ENCODE measurements around the gene SERPINF2. TPM values are rescaled to one million over a fixed set of nuclear protein-coding genes. Genes with fewer than 3 reads are reported as not detected.

The SERPINF2 gene
- total and polyA plus RNA-seq, 3 experiments from 2014 or later, result 0.13 to 0.33 TPM; not detected in 1

DNA sequence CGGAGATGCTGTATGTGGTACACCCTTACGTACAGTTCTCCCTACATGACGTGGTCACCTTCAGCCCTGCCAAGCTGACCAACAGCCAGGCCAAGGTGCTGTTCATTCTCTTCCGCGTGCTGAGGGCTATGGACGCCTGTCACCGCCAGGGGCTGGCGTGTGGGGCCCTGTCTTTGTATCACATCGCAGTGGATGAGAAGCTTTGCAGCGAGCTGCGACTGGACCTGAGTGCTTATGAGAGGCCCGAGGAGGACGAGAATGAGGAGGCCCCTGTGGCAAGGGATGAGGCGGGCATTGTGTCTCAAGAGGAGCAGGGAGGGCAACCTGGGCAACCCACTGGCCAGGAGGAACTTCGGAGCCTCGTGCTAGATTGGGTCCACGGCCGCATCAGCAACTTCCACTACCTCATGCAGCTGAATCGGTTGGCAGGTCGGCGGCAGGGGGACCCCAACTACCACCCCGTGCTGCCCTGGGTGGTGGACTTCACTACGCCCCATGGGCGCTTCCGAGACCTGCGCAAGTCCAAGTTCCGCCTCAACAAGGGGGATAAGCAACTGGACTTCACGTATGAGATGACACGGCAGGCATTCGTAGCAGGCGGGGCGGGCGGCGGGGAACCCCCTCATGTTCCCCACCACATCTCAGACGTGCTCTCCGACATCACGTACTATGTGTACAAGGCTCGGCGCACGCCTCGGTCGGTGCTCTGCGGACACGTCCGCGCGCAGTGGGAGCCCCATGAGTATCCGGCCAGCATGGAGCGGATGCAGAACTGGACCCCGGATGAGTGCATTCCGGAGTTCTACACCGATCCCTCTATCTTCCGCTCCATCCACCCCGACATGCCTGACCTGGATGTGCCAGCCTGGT, 16.8 kb upstream of the SERPINF2 start:
- ChIA-PET POLR2A (no interaction called here), CTCF (interaction anchor here (1.0 kb wide), 1 partner anchor 9 kb away, joined by 3 read pairs; no protein-coding TSS in a partner anchor)
- Histone ChIP-seq H3K27me3 (ENCODE audit: insufficient read depth, low read length, poor library complexity, severe bottlenecking) (no peaks in the 10 kb centered on the region), H3K4me3 (ENCODE audit: low read length) (peak overlapping the region; percentile 65), H3K36me3 (ENCODE audit: insufficient read depth, low read length) (no peaks in the 10 kb centered on the region), H3K4me1 (ENCODE audit: insufficient read depth, low read length) (peaks cover 38% of the 10 kb centered on the region), H3K9me3 (ENCODE audit: low read length) (no peaks in the 10 kb centered on the region), H3K27ac (ENCODE audit: low read depth, low read length) (no peak overlapping the region)
- no peak for DNase-seq
- Mint-ChIP-seq H3K4me1 (peaks cover 29 to 60% (median 31%) of the 10 kb centered on the region in 3 donors), H3K36me3 (peaks cover 0 to 38% (median 6%) of the 10 kb centered on the region in 3 donors), H3K4me3 (peak overlapping the region; percentile 69 to 87 (median 81)), H3K27ac (peak overlapping the region in 5 of 8 donors; percentile 33 to 80 (median 72)), H3K27me3 (peaks cover 0 to 2% of the 10 kb centered on the region in 2 donors), H3K9me3 (no peaks in the 10 kb centered on the region)

DNA sequence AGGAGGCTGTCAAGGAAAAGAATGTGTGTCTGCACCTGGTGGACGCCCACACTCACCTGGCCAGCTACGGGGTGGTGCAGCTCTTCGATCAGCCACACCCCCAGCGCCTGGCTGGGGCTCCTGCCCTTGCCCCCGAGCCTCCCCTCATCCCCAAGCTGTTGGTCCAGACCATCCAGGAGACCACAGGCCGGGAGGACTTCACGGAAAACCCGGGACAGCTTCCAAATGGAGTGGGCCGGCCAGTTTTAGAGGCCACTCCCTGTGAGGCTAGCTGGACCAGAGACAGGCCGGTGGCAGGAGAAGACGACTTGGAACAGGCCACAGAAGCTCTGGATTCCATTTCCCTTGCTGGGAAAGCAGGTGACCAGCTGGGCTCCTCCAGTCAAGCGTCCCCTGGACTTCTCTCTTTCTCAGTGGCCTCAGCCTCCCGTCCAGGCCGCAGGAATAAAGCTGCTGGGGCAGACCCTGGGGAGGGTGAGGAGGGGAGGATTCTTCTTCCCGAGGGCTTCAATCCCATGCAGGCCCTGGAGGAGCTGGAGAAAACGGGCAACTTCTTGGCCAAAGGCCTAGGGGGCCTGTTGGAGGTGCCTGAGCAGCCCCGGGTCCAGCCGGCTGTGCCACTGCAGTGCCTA, 15.9 kb upstream of the SERPINF2 start:
- peaks cover 36% of the 10 kb centered on the region for H3K4me1 ChIP-seq (ENCODE audit: insufficient read depth, low read length)
- POLR2A ChIA-PET, result no interaction called here

DNA sequence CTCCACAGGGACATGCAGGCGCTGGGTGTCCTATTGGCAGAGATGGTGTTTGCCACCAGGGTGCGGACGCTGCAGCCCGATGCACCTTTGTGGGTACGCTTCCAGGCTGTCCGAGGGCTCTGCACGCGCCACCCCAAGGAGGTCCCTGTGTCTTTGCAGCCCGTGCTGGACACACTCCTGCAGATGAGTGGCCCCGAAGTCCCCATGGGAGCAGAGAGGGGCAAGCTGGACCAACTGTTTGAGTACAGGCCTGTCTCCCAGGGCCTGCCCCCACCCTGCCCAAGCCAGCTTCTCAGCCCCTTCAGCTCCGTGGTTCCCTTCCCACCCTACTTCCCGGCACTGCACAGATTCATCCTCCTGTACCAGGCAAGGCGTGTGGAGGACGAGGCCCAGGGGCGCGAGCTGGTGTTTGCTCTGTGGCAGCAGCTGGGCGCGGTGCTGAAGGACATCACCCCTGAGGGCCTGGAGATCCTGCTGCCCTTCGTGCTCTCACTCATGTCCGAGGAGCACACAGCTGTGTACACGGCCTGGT, 15.3 kb upstream of the SERPINF2 start:
- H3K4me3 ChIP-seq (ENCODE audit: low read length), result no peak overlapping the region
- peaks cover 0 to 43% (median 6%) of the 10 kb centered on the region in 3 donors for H3K36me3 Mint-ChIP-seq
- peaks cover 36% of the 10 kb centered on the region for H3K4me1 ChIP-seq (ENCODE audit: insufficient read depth, low read length)
- ChIA-PET CTCF (interaction anchor here (0.6 to 1.4 kb wide), 2 partner anchors 96 to 292 kb away, joined by 3 to 5 read pairs; no protein-coding TSS in a partner anchor), POLR2A (no interaction called here)
- no peak overlapping the region for H3K27ac ChIP-seq (ENCODE audit: low read depth, low read length)
- no peak overlapping the region for H3K4me3 Mint-ChIP-seq
- no peaks in the 10 kb centered on the region for H3K9me3 Mint-ChIP-seq
- H3K27ac Mint-ChIP-seq, result no peak overlapping the region
- H3K27me3 Mint-ChIP-seq, result peaks cover 0 to 2% of the 10 kb centered on the region in 2 donors
- no peak for DNase-seq
- no peaks in the 10 kb centered on the region for H3K36me3 ChIP-seq (ENCODE audit: insufficient read depth, low read length)
- no peaks in the 10 kb centered on the region for H3K27me3 ChIP-seq (ENCODE audit: insufficient read depth, low read length, poor library complexity, severe bottlenecking)
- no peaks in the 10 kb centered on the region for H3K9me3 ChIP-seq (ENCODE audit: low read length)
- peaks cover 27 to 54% (median 29%) of the 10 kb centered on the region in 3 donors for H3K4me1 Mint-ChIP-seq

More for the DNA sequence above, 15.9 kb upstream of the SERPINF2 start:
- peaks cover 27 to 58% (median 29%) of the 10 kb centered on the region in 3 donors for H3K4me1 Mint-ChIP-seq
- Histone ChIP-seq H3K27me3 (ENCODE audit: insufficient read depth, low read length, poor library complexity, severe bottlenecking) (no peaks in the 10 kb centered on the region), H3K27ac (ENCODE audit: low read depth, low read length) (no peak overlapping the region), H3K9me3 (ENCODE audit: low read length) (no peaks in the 10 kb centered on the region), H3K4me3 (ENCODE audit: low read length) (no peak overlapping the region), H3K36me3 (ENCODE audit: insufficient read depth, low read length) (no peaks in the 10 kb centered on the region)
- H3K36me3 Mint-ChIP-seq, result peaks cover 0 to 41% (median 6%) of the 10 kb centered on the region in 3 donors
- CTCF ChIA-PET, result interaction anchor here (0.6 to 1.4 kb wide), 3 partner anchors 10 to 292 kb away, joined by 3 to 5 read pairs (median 3); no protein-coding TSS in a partner anchor
- H3K4me3 Mint-ChIP-seq, result peak overlapping the region in 4 of 7 donors; percentile 29 to 72 (median 54)
- peaks cover 0 to 2% of the 10 kb centered on the region in 2 donors for H3K27me3 Mint-ChIP-seq
- H3K27ac Mint-ChIP-seq, result peak overlapping the region in 1 of 8 donors; percentile 33
- DNase-seq, result no peak
- no peaks in the 10 kb centered on the region for H3K9me3 Mint-ChIP-seq

DNA sequence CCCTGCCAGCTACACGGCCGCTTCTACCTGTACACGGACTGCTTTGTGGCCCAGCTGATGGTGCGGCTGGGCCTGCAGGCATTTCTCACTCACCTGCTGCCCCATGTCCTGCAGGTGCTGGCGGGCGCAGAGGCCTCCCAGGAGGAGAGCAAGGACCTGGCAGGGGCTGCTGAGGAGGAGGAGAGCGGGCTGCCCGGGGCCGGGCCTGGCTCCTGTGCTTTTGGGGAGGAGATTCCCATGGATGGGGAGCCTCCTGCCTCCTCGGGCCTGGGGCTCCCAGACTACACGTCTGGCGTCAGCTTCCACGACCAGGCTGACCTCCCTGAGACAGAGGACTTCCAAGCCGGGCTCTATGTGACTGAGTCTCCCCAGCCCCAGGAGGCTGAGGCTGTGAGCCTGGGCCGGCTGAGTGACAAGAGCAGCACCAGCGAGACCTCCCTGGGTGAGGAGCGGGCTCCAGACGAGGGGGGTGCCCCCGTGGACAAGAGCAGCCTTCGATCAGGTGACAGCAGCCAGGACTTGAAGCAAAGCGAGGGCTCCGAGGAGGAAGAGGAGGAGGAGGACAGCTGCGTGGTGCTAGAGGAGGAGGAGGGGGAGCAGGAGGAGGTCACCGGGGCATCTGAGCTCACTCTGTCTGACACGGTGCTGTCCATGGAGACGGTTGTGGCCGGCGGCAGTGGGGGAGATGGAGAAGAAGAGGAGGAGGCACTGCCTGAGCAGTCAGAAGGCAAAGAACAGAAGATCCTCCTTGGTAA, 14.6 kb upstream of the SERPINF2 start:
- Histone ChIP-seq H3K4me1 (ENCODE audit: insufficient read depth, low read length) (peaks cover 30% of the 10 kb centered on the region), H3K4me3 (ENCODE audit: low read length) (no peak overlapping the region), H3K27me3 (ENCODE audit: insufficient read depth, low read length, poor library complexity, severe bottlenecking) (no peaks in the 10 kb centered on the region), H3K9me3 (ENCODE audit: low read length) (no peaks in the 10 kb centered on the region), H3K27ac (ENCODE audit: low read depth, low read length) (no peak overlapping the region), H3K36me3 (ENCODE audit: insufficient read depth, low read length) (no peaks in the 10 kb centered on the region)
- peaks cover 0 to 49% (median 6%) of the 10 kb centered on the region in 3 donors for H3K36me3 Mint-ChIP-seq
- no peaks in the 10 kb centered on the region for H3K9me3 Mint-ChIP-seq
- CTCF ChIA-PET, result interaction anchor here (1.1 to 1.8 kb wide), 3 partner anchors 12 to 95 kb away, joined by 3 to 5 read pairs (median 4); no protein-coding TSS in a partner anchor
- H3K27ac Mint-ChIP-seq, result no peak overlapping the region
- peaks cover 0 to 1% of the 10 kb centered on the region in 2 donors for H3K27me3 Mint-ChIP-seq
- no peak overlapping the region for H3K4me3 Mint-ChIP-seq
- H3K4me1 Mint-ChIP-seq, result peaks cover 22 to 47% (median 25%) of the 10 kb centered on the region in 3 donors
- DNase-seq, result no peak
- POLR2A ChIA-PET, result no interaction called here

DNA sequence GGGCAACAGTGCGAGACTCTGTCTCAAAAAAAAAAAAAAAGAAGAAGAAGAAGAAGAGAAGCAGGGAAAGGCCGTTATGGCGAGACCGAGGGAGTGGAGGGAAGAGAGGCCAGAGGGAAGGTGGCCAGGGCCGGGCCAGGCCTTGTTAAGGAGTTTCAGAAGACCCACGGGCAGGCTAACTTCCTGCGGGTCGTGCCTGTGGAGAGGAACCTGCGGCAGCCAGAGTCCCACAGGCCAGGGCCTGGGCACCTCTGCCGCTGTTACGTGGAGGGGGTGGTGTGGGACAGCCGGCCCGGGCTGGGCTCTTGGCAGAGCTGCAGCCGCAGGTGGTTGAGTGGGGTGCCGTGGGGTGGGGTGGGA, 12.7 kb upstream of the SERPINF2 start:
- Histone ChIP-seq H3K4me3 (ENCODE audit: low read length) (no peak overlapping the region), H3K4me1 (ENCODE audit: insufficient read depth, low read length) (peaks cover 19% of the 10 kb centered on the region), H3K9me3 (ENCODE audit: low read length) (no peaks in the 10 kb centered on the region), H3K36me3 (ENCODE audit: insufficient read depth, low read length) (no peaks in the 10 kb centered on the region), H3K27me3 (ENCODE audit: insufficient read depth, low read length, poor library complexity, severe bottlenecking) (no peaks in the 10 kb centered on the region), H3K27ac (ENCODE audit: low read depth, low read length) (no peak overlapping the region)
- Mint-ChIP-seq H3K4me1 (peaks cover 15 to 36% (median 16%) of the 10 kb centered on the region in 3 donors), H3K9me3 (no peaks in the 10 kb centered on the region), H3K27ac (peak overlapping the region in 1 of 8 donors; percentile 79), H3K36me3 (peaks cover 0 to 63% (median 11%) of the 10 kb centered on the region in 3 donors), H3K27me3 (no peaks in the 10 kb centered on the region), H3K4me3 (no peak overlapping the region)
- no peak for DNase-seq
- ChIA-PET CTCF (interaction anchor here (1.8 to 2.6 kb wide), 2 partner anchors 9 to 14 kb away, joined by 4 to 12 read pairs; no protein-coding TSS in a partner anchor), POLR2A (interaction anchor here (0.7 kb wide), 1 partner anchor 102 kb away, joined by 4 read pairs; no protein-coding TSS in a partner anchor)

DNA sequence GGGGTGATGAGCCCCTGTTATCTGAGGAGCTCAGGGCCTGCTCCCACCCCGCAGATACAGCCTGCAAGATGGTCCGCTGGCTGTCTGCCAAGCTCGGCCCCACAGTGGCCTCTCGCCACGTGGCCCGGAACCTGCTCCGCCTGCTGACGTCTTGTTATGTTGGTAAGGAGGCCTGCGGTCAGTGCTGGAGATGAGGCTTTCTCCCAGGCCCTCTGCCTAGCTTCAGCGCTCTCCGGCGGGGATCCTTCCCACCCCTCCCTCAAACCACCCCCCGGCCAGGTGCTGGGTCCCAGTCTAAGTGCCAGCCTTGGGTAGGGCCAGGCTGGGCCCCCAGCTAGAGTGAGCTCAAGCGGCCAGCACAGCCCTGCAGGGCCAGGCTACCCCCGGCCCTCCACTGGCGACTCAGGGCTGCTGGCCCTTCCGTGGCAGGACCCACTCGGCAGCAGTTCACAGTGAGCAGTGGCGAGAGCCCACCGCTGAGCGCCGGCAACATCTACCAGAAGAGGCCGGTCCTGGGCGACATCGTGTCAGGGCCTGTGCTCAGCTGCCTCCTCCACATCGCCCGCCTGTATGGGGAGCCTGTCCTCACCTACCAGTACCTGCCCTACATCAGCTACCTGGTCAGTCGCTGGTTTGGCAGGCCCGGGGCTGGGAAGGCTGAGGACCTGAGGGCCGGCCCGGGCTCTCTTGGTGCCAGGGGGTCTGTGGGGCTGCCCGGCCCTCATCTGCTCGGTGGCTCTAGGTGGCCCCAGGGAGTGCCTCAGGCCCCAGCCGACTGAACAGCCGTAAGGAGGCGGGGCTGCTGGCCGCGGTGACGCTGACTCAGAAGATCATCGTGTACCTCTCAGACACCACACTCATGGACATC, 12.1 kb upstream of the SERPINF2 start:
- Mint-ChIP-seq H3K27ac (peak overlapping the region in 1 of 8 donors; percentile 17), H3K9me3 (no peaks in the 10 kb centered on the region), H3K4me1 (peaks cover 12 to 31% (median 12%) of the 10 kb centered on the region in 3 donors), H3K36me3 (peaks cover 0 to 65% (median 11%) of the 10 kb centered on the region in 3 donors), H3K27me3 (no peaks in the 10 kb centered on the region), H3K4me3 (no peak overlapping the region)
- peaks cover 14% of the 10 kb centered on the region for H3K4me1 ChIP-seq (ENCODE audit: insufficient read depth, low read length)
- H3K27me3 ChIP-seq (ENCODE audit: insufficient read depth, low read length, poor library complexity, severe bottlenecking), result no peaks in the 10 kb centered on the region
- no peak overlapping the region for H3K4me3 ChIP-seq (ENCODE audit: low read length)
- POLR2A ChIA-PET, result no interaction called here
- CTCF ChIA-PET, result interaction anchor here (2.6 kb wide), 1 partner anchor 10 kb away, joined by 12 read pairs; no protein-coding TSS in a partner anchor
- H3K9me3 ChIP-seq (ENCODE audit: low read length), result no peaks in the 10 kb centered on the region
- peak overlapping the region; percentile 65 for H3K27ac ChIP-seq (ENCODE audit: low read depth, low read length)
- DNase-seq, result no peak
- H3K36me3 ChIP-seq (ENCODE audit: insufficient read depth, low read length), result no peaks in the 10 kb centered on the region

DNA sequence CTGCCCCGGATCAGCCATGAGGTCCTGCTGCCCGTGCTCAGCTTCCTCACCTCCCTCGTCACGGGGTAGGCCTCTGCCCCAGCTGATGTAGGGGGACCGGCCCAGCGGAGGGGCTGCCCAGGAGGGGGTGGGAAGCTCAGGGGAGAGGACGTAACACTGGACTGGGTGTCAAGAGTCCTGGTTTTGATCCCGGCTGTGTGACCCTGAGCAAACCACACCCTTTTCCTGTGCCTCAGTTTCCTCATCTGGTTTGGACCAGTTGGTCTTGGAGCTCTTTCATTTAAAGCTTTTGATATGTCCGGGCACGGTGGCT, 11.5 kb upstream of the SERPINF2 start:
- Mint-ChIP-seq H3K4me1 (peaks cover 8 to 26% (median 10%) of the 10 kb centered on the region in 3 donors), H3K27ac (no peak overlapping the region), H3K36me3 (peaks cover 0 to 66% (median 11%) of the 10 kb centered on the region in 3 donors), H3K9me3 (no peaks in the 10 kb centered on the region), H3K27me3 (no peaks in the 10 kb centered on the region), H3K4me3 (no peak overlapping the region)
- Histone ChIP-seq H3K4me1 (ENCODE audit: insufficient read depth, low read length) (peaks cover 8% of the 10 kb centered on the region), H3K27me3 (ENCODE audit: insufficient read depth, low read length, poor library complexity, severe bottlenecking) (no peaks in the 10 kb centered on the region), H3K9me3 (ENCODE audit: low read length) (no peaks in the 10 kb centered on the region), H3K36me3 (ENCODE audit: insufficient read depth, low read length) (no peaks in the 10 kb centered on the region), H3K27ac (ENCODE audit: low read depth, low read length) (peak overlapping the region; percentile 24), H3K4me3 (ENCODE audit: low read length) (no peak overlapping the region)
- no peak for DNase-seq
- POLR2A ChIA-PET, result no interaction called here
- CTCF ChIA-PET, result interaction anchor here (2.6 kb wide), 1 partner anchor 10 kb away, joined by 12 read pairs; no protein-coding TSS in a partner anchor
